ENCODE measurements around the gene JADE3.
A peak's percentile ranks its signal among the peaks of the same experiment; 100 is the strongest.

JADE3 gene

GRCh38 chrX:47047989-47048388, 135.8 kb downstream of the JADE3 start:
- Histone ChIP-seq H3K36me3 (ENCODE audit: control insufficient read depth, low read depth, low read length) (no peaks in the 10 kb centered on the region), H3K27ac (ENCODE audit: low read length) (no peak overlapping the region), H3K9me3 (ENCODE audit: control insufficient read depth, low read depth, low read length) (peaks cover 3% of the 10 kb centered on the region)

GRCh38 chrX:47059142-47059874, 147.1 kb downstream of the JADE3 start:
- Histone ChIP-seq H3K27me3 (ENCODE audit: control insufficient read depth, insufficient read depth, low read length) (no peaks in the 10 kb centered on the region), H3K36me3 (ENCODE audit: control insufficient read depth, low read depth, low read length) (peaks cover 8% of the 10 kb centered on the region), H3K27ac (ENCODE audit: low read length) (no peak overlapping the region), H3K9ac (ENCODE audit: low read length) (no peak overlapping the region), H3K9me3 (ENCODE audit: control insufficient read depth, low read depth, low read length) (peaks cover 21% of the 10 kb centered on the region), H3K4me1 (ENCODE audit: control insufficient read depth, low read depth, low read length) (no peaks in the 10 kb centered on the region), H3K4me3 (ENCODE audit: low read length) (no peak overlapping the region)

More at GRCh38 chrX:47047989-47048388, 135.8 kb downstream of the JADE3 start:
- Histone ChIP-seq H3K27me3 (ENCODE audit: control insufficient read depth, insufficient read depth, low read length) (no peaks in the 10 kb centered on the region), H3K4me3 (ENCODE audit: low read length) (no peak overlapping the region), H3K4me1 (ENCODE audit: control insufficient read depth, low read depth, low read length) (no peaks in the 10 kb centered on the region), H3K9ac (ENCODE audit: low read length) (no peak overlapping the region)

DNA sequence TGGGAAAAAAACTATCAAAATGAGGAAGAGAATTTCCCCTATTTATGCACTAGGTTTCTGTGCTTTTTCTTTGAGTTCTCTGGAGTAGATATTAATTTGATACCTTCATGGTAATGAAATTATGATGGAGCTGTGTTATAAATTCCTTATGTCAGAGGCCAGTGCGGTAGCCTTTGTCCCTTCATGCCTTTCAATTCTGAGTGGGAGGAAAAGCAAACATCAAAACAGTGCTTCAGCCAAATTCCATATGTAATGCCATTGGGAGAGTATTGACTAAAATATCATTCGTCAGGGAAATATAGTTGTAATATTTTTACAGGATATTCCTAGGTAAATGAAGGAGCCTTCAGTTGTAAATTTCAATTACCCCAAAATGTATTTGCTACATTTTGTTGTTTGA, 148.5 kb downstream of the JADE3 start:
- Histone ChIP-seq H3K9ac (ENCODE audit: low read length) (no peak overlapping the region), H3K4me3 (ENCODE audit: low read length) (no peak overlapping the region), H3K9me3 (ENCODE audit: control insufficient read depth, low read depth, low read length) (peaks cover 21% of the 10 kb centered on the region), H3K4me1 (ENCODE audit: control insufficient read depth, low read depth, low read length) (no peaks in the 10 kb centered on the region), H3K36me3 (ENCODE audit: control insufficient read depth, low read depth, low read length) (peaks cover 6% of the 10 kb centered on the region), H3K27me3 (ENCODE audit: control insufficient read depth, insufficient read depth, low read length) (no peaks in the 10 kb centered on the region), H3K27ac (ENCODE audit: low read length) (no peak overlapping the region)

GRCh38 chrX:47061238-47061919, 149.2 kb downstream of the JADE3 start:
- H3K4me3 ChIP-seq (ENCODE audit: low read length): no peak overlapping the region
- H3K36me3 ChIP-seq (ENCODE audit: control insufficient read depth, low read depth, low read length): peaks cover 6% of the 10 kb centered on the region
- no peaks in the 10 kb centered on the region for H3K27me3 ChIP-seq (ENCODE audit: control insufficient read depth, insufficient read depth, low read length)
- H3K27ac ChIP-seq (ENCODE audit: low read length): no peak overlapping the region
- H3K9me3 ChIP-seq (ENCODE audit: control insufficient read depth, low read depth, low read length): peaks cover 21% of the 10 kb centered on the region
- no peaks in the 10 kb centered on the region for H3K4me1 ChIP-seq (ENCODE audit: control insufficient read depth, low read depth, low read length)
- H3K9ac ChIP-seq (ENCODE audit: low read length): no peak overlapping the region

- Histone ChIP-seq H3K4me1 (ENCODE audit: control insufficient read depth, low read depth, low read length) (no peaks in the 10 kb centered on the region), H3K27ac (ENCODE audit: low read length) (no peak overlapping the region), H3K4me3 (ENCODE audit: low read length) (no peak overlapping the region), H3K27me3 (ENCODE audit: control insufficient read depth, insufficient read depth, low read length) (no peaks in the 10 kb centered on the region), H3K36me3 (ENCODE audit: control insufficient read depth, low read depth, low read length) (no peaks in the 10 kb centered on the region), H3K9ac (ENCODE audit: low read length) (no peak overlapping the region), H3K9me3 (ENCODE audit: control insufficient read depth, low read depth, low read length) (peaks cover 16% of the 10 kb centered on the region)
Measured at GRCh38 chrX:47063179-47063578, 151.0 kb downstream of the JADE3 start.

DNA sequence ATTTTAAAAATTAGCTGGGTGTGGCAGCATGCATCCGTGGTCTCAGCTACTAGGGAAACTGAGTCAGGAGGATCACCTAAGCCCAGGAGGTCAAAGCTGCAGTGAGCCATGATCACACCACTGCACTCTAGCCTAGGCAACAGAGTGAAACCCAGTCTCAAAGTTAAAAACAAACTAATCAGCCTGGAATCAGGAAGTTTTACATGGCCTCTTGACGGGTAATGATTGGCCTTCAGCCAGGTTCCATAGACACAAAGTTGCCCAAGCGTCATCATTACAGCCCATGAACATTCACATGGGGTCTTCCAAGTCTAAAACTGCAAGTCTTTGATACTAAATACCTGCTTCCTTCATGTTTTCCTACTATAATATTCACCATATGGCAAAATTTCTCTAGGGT, 156.0 kb downstream of the JADE3 start:
- Histone ChIP-seq H3K27ac (ENCODE audit: low read length) (no peak overlapping the region), H3K4me1 (ENCODE audit: control insufficient read depth, low read depth, low read length) (no peaks in the 10 kb centered on the region), H3K4me3 (ENCODE audit: low read length) (no peak overlapping the region), H3K27me3 (ENCODE audit: control insufficient read depth, insufficient read depth, low read length) (no peaks in the 10 kb centered on the region), H3K9ac (ENCODE audit: low read length) (no peak overlapping the region), H3K36me3 (ENCODE audit: control insufficient read depth, low read depth, low read length) (no peaks in the 10 kb centered on the region), H3K9me3 (ENCODE audit: control insufficient read depth, low read depth, low read length) (peaks cover 7% of the 10 kb centered on the region)

GRCh38 chrX:47068720-47069119, 156.5 kb downstream of the JADE3 start:
- Histone ChIP-seq H3K4me1 (ENCODE audit: control insufficient read depth, low read depth, low read length) (no peaks in the 10 kb centered on the region), H3K27me3 (ENCODE audit: control insufficient read depth, insufficient read depth, low read length) (no peaks in the 10 kb centered on the region), H3K27ac (ENCODE audit: low read length) (no peak overlapping the region), H3K36me3 (ENCODE audit: control insufficient read depth, low read depth, low read length) (no peaks in the 10 kb centered on the region), H3K9ac (ENCODE audit: low read length) (no peak overlapping the region), H3K4me3 (ENCODE audit: low read length) (no peak overlapping the region), H3K9me3 (ENCODE audit: control insufficient read depth, low read depth, low read length) (peaks cover 6% of the 10 kb centered on the region)

DNA sequence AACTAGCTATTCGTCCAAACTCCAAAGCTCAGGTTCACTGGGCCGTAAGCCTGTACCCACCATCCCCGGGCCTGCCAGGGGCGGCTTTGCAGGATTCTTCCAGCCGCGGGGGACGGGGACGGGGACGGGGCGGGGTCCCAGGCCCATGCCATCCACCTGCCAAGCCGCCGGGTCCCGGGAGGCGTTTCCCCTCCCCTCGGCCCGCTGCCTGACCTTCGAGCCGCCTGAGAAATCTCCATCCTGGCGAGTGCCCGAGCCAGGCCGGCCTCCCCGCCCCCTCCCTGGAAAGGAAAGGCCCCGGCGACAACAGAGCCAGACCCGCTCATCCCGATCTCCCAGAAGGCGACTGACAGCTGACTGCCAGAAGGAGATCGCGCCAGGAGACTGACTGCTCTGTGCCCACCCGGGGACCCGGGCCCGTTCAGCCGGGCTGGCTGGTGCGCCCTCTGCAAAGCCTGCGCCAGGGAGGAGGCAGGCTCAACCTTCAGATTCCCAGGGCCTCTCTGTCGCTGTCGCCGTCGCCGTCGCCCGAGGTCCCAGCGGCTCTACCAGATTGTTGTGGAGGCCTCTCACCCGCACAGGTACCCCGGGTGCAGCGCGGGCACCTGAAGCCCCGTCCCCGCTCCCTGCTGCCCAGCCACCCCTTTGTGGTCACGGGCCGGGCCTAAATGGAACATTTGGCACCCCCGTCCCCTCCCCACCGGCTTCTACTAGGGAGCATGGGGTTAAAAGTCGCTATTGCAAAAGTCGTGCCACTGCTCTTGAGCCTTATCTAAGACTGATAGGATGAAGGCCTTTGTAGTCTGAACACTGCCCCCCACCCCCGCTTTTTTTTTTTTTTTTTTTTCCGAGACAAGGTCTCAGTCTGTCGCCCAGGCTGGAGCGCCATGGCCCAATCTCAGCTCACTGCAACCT, 166.2 kb downstream of the JADE3 start, which contains the start of gene RGN:
TSS of gene RGN (plus strand) at position 315 of the 915 bp plus-strand sequence. CDS start 2,702 bp downstream, outside the sequence.
- H3K4me3 ChIP-seq (ENCODE audit: low read length): peak within 1 kb of the TSS; percentile 40
- H3K9ac ChIP-seq (ENCODE audit: low read length): no peak within 1 kb of the TSS

DNA sequence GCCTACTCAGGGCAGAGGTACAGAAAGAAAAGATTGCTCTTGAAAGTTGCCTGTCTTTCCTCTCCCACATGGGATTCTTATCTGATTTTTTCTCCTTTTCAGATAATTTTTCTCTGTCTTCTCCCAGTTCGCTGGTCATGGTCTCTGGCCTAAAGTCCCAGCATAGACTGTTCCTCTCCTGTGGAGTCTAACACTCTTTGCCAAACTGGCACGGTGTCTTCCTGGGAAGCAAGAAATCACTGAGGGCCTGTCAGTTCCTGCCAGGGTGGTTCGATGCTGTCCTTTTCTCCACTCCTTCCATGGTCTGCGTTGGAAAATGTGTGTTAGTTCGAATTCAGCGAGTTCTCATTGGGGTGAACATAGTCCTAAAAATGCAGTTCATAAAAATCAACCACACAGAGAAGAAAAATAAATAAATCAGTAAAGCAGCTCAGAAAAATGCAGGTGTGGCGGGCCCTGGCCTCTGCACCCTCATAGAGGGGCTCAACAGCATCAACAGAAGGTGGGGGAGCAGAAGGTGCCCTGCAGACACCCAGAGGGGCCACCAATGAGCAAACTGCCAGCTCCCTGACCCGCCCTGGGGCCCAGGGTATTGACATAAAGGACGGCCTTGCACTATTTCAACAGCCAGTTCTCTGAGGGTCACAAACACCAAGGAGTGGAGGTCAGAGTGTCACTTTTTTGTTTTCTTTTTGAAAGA, 168.1 kb downstream of the JADE3 start:
- Histone ChIP-seq H3K9me3 (ENCODE audit: control insufficient read depth, low read depth, low read length) (no peaks in the 10 kb centered on the region), H3K9ac (ENCODE audit: low read length) (no peak overlapping the region), H3K27ac (ENCODE audit: low read length) (no peak overlapping the region)

More for the DNA sequence above, 166.2 kb downstream of the JADE3 start, which contains the start of gene RGN:
- Histone ChIP-seq H3K27ac (ENCODE audit: low read length) (no peak within 1 kb of the TSS), H3K27me3 (ENCODE audit: control insufficient read depth, insufficient read depth, low read length) (no peaks in the 10 kb centered on the region), H3K36me3 (ENCODE audit: control insufficient read depth, low read depth, low read length) (no peaks in the 10 kb centered on the region), H3K9me3 (ENCODE audit: control insufficient read depth, low read depth, low read length) (no peaks in the 10 kb centered on the region), H3K4me1 (ENCODE audit: control insufficient read depth, low read depth, low read length) (no peaks in the 10 kb centered on the region)

GRCh38 chrX:47080915-47081236, 168.7 kb downstream of the JADE3 start:
- Histone ChIP-seq H3K9ac (ENCODE audit: low read length) (no peak overlapping the region), H3K27me3 (ENCODE audit: control insufficient read depth, insufficient read depth, low read length) (no peaks in the 10 kb centered on the region), H3K4me3 (ENCODE audit: low read length) (no peak overlapping the region), H3K27ac (ENCODE audit: low read length) (no peak overlapping the region), H3K36me3 (ENCODE audit: control insufficient read depth, low read depth, low read length) (no peaks in the 10 kb centered on the region), H3K9me3 (ENCODE audit: control insufficient read depth, low read depth, low read length) (peaks cover 3% of the 10 kb centered on the region), H3K4me1 (ENCODE audit: control insufficient read depth, low read depth, low read length) (no peaks in the 10 kb centered on the region)

More for the DNA sequence above, 168.1 kb downstream of the JADE3 start:
- Histone ChIP-seq H3K4me3 (ENCODE audit: low read length) (no peak overlapping the region), H3K4me1 (ENCODE audit: control insufficient read depth, low read depth, low read length) (no peaks in the 10 kb centered on the region), H3K36me3 (ENCODE audit: control insufficient read depth, low read depth, low read length) (no peaks in the 10 kb centered on the region), H3K27me3 (ENCODE audit: control insufficient read depth, insufficient read depth, low read length) (no peaks in the 10 kb centered on the region)
